Stomach (tissue), 4 donors: Measurements from ENCODE around the gene CEP55.

Experiments used
- EP300 ChIP-seq: sonication (generic); formaldehyde crosslinking; IDR thresholded peaks from one replicate; pipeline ENCODE4 v1.6.1; 2017; ENCODE audit warnings: antibody characterized with exemption
- POLR2A ChIP-seq, 4 donors: fragments of 450-650 bp; IDR thresholded peaks; one replicate each; pipeline ENCODE4 v1.6.1; 2016; ENCODE audit warnings: antibody characterized with exemption in 4 of 4, control low read depth in 2 of 4, mild to moderate bottlenecking in 1 of 4, moderate library complexity in 1 of 4
- POLR2AphosphoS5 ChIP-seq, 3 donors: sonication (generic); formaldehyde crosslinking; IDR thresholded peaks; one replicate each; pipeline ENCODE4 v1.6.1; 2016; ENCODE audit warnings: antibody characterized with exemption in 3 of 3
- TF ChIP-seq, protein P1 (sequence below), 7 experiments: fragments of 450-650 bp in 4 of 7; fragments of 200-600 bp in 3 of 7; sonication (generic) in 3 of 7; IDR thresholded peaks; one replicate each; pipeline ENCODE4 v1.5.1; 2016 to 2019; ENCODE audit warnings: antibody characterized with exemption in 7 of 7, control low read depth in 2 of 7, mild to moderate bottlenecking in 1 of 7

GRCh38 chr10:93554316-93554663 lies 57.9 kb downstream of the CEP55 start:
- TF ChIP-seq, protein P1, sequence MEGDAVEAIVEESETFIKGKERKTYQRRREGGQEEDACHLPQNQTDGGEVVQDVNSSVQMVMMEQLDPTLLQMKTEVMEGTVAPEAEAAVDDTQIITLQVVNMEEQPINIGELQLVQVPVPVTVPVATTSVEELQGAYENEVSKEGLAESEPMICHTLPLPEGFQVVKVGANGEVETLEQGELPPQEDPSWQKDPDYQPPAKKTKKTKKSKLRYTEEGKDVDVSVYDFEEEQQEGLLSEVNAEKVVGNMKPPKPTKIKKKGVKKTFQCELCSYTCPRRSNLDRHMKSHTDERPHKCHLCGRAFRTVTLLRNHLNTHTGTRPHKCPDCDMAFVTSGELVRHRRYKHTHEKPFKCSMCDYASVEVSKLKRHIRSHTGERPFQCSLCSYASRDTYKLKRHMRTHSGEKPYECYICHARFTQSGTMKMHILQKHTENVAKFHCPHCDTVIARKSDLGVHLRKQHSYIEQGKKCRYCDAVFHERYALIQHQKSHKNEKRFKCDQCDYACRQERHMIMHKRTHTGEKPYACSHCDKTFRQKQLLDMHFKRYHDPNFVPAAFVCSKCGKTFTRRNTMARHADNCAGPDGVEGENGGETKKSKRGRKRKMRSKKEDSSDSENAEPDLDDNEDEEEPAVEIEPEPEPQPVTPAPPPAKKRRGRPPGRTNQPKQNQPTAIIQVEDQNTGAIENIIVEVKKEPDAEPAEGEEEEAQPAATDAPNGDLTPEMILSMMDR (IDR thresholded peaks at IDR 0.05), result no peak
- no peak for TF ChIP-seq POLR2A (IDR thresholded peaks at IDR 0.05)
- TF ChIP-seq EP300, result no peak
- no peak for TF ChIP-seq POLR2AphosphoS5 (IDR thresholded peaks at IDR 0.05)
